ENCODE results near the gene ARHGAP27. TPM values are rescaled to one million over a fixed set of nuclear protein-coding genes. Genes with fewer than 3 reads are reported as not detected.

The ARHGAP27 gene
- total RNA-seq, 1 experiment from 2014 or later = 0.46 TPM

- DNase-seq (ENCODE audit: low spot score) = no peak
Observed at GRCh38 chr17:45408611-45409421, 23.9 kb downstream of the ARHGAP27 start.

- no peak for DNase-seq (ENCODE audit: low spot score)
Observed at GRCh38 chr17:45406107-45406506, 26.6 kb downstream of the ARHGAP27 start.

- DNase-seq (ENCODE audit: low spot score) = no peak
Observed at GRCh38 chr17:45405250-45406086, 27.2 kb downstream of the ARHGAP27 start.

- no peak for DNase-seq (ENCODE audit: low spot score)
Observed at GRCh38 chr17:45404870-45405249, 27.8 kb downstream of the ARHGAP27 start.

GRCh38 chr17:45403906-45404490 lies 28.7 kb downstream of the ARHGAP27 start:
- DNase-seq (ENCODE audit: low spot score) = no peak

GRCh38 chr17:45402916-45403315 lies 29.8 kb downstream of the ARHGAP27 start:
- DNase-seq (ENCODE audit: low spot score) = no peak

- no peak for DNase-seq (ENCODE audit: low spot score)
Observed at GRCh38 chr17:45398800-45399199, 33.9 kb downstream of the ARHGAP27 start.

- DNase-seq (ENCODE audit: low spot score) = no peak
Observed at GRCh38 chr17:45397796-45398195, 34.9 kb downstream of the ARHGAP27 start.

- no peak for DNase-seq (ENCODE audit: low spot score)
Observed at GRCh38 chr17:45396496-45397205, 36.0 kb downstream of the ARHGAP27 start.

- DNase-seq (ENCODE audit: low spot score) = no peak
Observed at GRCh38 chr17:45395569-45396415, 36.9 kb downstream of the ARHGAP27 start.

GRCh38 chr17:45394913-45395568 lies 37.6 kb downstream of the ARHGAP27 start:
- peak; percentile 69 for DNase-seq (ENCODE audit: low spot score)

- no peak for DNase-seq (ENCODE audit: low spot score)
Observed at GRCh38 chr17:45394564-45394912, 38.1 kb downstream of the ARHGAP27 start.

GRCh38 chr17:45394091-45394490 lies 38.6 kb downstream of the ARHGAP27 start:
- no peak for DNase-seq (ENCODE audit: low spot score)

- no peak for DNase-seq (ENCODE audit: low spot score)
Observed at GRCh38 chr17:45393411-45393810, 39.3 kb downstream of the ARHGAP27 start.

- DNase-seq (ENCODE audit: low spot score) = no peak
Observed at GRCh38 chr17:45391918-45392317, 40.8 kb downstream of the ARHGAP27 start.

GRCh38 chr17:45391291-45391690 lies 41.4 kb downstream of the ARHGAP27 start:
- DNase-seq (ENCODE audit: low spot score) = no peak

- no peak for DNase-seq (ENCODE audit: low spot score)
Observed at GRCh38 chr17:45389354-45389753, 43.3 kb downstream of the ARHGAP27 start.

- DNase-seq (ENCODE audit: low spot score) = no peak
Observed at GRCh38 chr17:45388604-45389325, 43.9 kb downstream of the ARHGAP27 start.

- no peak for DNase-seq (ENCODE audit: low spot score)
Observed at GRCh38 chr17:45387739-45388138, 44.9 kb downstream of the ARHGAP27 start.

GRCh38 chr17:45386178-45386577 lies 46.5 kb downstream of the ARHGAP27 start:
- DNase-seq (ENCODE audit: low spot score) = no peak

Measured in H4 (cell line).